H1 (cell line): ENCODE measurements around the gene LPP. TPM values are rescaled to one million over a fixed set of nuclear protein-coding genes. Genes with fewer than 3 reads are reported as not detected.

ENCODE experiments used
- EGR1 ChIP-seq: IDR thresholded peaks from 2 replicates; pipeline ENCODE4 v1.6.1; 2011; ENCODE audit warnings: low read depth, low read length, borderline replicate concordance
- HDAC6 ChIP-seq: IDR thresholded peaks from one replicate; pipeline ENCODE4 v1.7.1; 2012; ENCODE audit warnings: low read depth, mild to moderate bottlenecking, inconsistent platforms, low read length, moderate library complexity
- SRF ChIP-seq: IDR thresholded peaks from 2 replicates; pipeline ENCODE4 v1.6.1; 2011; ENCODE audit warnings: mild to moderate bottlenecking, low read depth, low read length, moderate library complexity
- polyA plus RNA-seq, 7 experiments: library from polyadenylated mRNA; depleted of rRNA in 3 of 7; stranded (reverse) in 5 of 7; unstranded in 2 of 7; fragments of >200 nt in 5 of 7; fragments of 200-250 nt in 2 of 7; gene quantifications; 1 replicate in 5 of 7; 2 replicates in 1 of 7; 4 replicates in 1 of 7; pipeline versions ENCODE4 v1.2.1 to v1.2.3, GENCODE V29; 2011 to 2013; ENCODE audit warnings: missing spikeins in 2 of 7, mixed read lengths in 2 of 7
- total RNA-seq: library from RNA; stranded (reverse); fragmentation: NEBNext Ultra II Directional; extraction: Animal tissue kit (Norgen Biotek cat#: 25700); gene quantifications from 2 replicates; pipeline ENCODE4 v1.2.1, GENCODE V29; 2021

The LPP gene
- total and polyA plus RNA-seq, 2 of the 8 experiments (the other 6 are each of a cell fraction or from before 2014, with no cell fraction given): 10.0 to 53.3 TPM

GRCh38 chr3:188362405-188362831 is 208.5 kb downstream of the LPP start (continued):
- no peak for TF ChIP-seq HDAC6
- TF ChIP-seq EGR1: no peak
- no peak for TF ChIP-seq SRF
